GM19468 (cell line): ENCODE results near the gene DDIAS.
"Not testable (repeated sequence)": the region's sequence is repeated elsewhere in the genome, so short reads cannot be mapped to it uniquely, and the experiment has no call there.

Source experiments
- ATAC-seq: cut with Tn5 transposase; IDR thresholded peaks from one replicate; pipeline ENCODE4 v1.9.1; 2021; ENCODE audit warnings: mild to moderate bottlenecking, moderate library complexity, moderate number of reproducible peaks; ENCODE audit not compliant: unreplicated experiment; ENCODE audit errors: extremely low read depth

The DDIAS gene

GRCh38 chr11:82889133-82890001, 12.2 kb upstream of the DDIAS start:
- ATAC-seq = no peak

- no peak for ATAC-seq
Measured at GRCh38 chr11:82890002-82890341, 11.6 kb upstream of the DDIAS start.

DNA sequence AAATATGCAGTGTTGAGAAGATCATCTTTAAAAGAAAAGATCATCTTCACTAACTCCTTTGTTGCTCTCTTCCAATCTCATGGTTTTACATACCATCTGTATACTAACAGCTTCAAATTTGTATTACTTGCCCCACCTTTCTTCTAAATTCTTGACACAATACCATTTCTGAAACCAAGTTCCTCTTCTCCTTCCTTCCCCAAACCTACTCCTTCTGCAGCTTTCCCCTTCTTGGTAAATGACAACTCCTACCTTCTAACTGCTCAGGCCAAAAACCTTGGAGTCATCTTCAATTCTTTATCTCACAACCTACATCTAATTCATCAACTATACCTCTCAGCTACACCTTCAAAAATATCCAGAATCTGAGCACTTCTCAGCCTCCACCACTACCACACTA, 10.6 kb upstream of the DDIAS start:
- ATAC-seq = no peak

DNA sequence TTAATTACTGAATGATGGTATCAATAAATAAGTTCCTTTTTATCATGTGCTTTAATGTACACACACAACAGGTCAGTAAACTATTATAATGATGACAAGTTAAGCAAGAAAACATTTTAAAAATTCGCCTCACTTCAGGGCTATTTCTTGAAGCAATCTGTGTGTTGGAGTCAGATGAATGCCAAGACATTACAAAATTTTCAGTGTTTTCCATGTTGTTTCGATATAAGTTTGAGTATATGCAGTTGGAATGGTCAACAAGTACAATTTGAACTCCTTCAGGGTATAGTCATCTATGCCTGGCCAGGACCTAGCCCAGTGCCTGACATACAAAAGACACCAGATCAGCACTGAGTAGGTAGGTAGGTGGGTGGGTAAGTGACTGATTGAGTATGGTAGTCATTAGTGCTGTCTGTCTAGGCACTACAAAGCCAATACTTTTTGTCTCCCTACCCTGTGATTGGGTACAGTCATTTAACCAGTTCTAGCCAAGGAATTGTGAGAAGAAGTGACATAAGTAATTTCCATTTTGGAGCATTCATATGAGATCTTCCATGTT, 8.8 kb upstream of the DDIAS start:
- no peak for ATAC-seq

DNA sequence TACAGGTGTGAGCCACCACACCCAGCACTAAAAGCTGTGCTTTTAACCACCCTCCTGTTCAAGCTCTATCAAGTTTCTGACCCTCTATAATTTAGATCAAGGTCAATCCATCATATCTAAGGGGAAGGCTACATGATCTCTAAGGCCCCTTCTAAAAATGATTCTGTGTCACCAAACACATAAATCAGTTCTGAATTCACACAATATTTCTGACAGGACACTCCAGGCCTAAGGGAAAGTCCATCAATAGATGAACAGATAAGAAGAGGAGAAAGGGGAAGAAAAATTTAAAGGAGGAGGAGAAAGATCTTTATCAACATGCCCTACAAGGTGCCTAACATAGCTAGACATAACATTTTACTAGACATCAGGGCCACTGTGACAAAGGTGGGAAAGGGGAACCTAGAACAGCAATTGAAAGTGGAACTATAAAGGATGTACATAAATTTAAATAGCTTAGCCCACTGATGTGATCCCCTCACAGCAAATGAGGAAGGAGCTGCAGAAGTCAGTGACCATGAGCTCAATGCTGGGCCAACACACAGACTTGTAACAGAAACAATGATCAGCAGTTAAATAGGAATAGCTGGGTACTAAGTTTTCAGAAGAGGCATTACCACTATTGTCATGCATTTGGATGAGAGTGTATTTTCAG, 6.0 kb upstream of the DDIAS start:
- ATAC-seq = peak; percentile 23

DNA sequence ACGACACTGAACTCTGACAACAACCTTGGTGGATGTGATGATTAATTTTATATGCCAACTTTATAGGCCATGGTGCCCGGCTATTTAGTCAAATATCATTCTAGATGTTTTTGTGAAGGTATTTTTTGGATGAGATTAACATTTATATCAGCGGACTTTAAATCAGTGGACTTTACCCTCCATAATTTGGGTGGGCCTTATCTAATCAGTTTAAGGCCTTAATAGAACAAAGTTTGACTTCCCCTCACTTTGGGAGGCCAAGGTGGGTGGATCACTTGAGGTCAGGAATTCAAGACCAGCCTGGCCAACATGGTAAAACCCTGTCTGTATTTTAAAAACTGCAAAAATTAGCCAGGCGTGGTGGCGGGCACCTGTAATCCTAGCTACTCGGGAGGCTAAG, 5.4 kb upstream of the DDIAS start:
- ATAC-seq = no peak

- no peak for ATAC-seq
Measured at GRCh38 chr11:82898241-82898640, 3.3 kb upstream of the DDIAS start.

GRCh38 chr11:82899186-82899820, 2.2 kb upstream of the DDIAS start:
- ATAC-seq = no peak

DNA sequence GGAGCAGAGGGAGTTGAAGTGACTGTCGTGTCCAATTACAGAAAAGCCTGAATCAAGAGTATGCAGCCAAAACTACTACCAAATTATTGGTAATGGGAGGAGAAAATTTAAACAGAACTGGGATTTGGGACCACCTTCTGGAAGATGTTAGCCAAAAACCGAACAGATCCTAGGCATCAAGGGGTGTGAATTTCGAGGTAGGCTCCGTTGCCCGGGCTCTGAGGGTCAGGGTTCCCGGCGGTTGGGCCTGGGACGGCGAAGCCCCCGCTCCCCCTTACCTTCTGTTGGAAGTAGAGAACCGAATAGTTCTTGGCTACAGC, 1.6 kb upstream of the DDIAS start:
- no peak for ATAC-seq

- peak; percentile 64 for ATAC-seq
Measured at GRCh38 chr11:82900277-82901164, 1.0 kb upstream of the DDIAS start, which contains the start of gene PRCP. TSS of gene PRCP (minus strand) at chr11:82900430. CDS start at chr11:82900402, 28 bp downstream.

DNA sequence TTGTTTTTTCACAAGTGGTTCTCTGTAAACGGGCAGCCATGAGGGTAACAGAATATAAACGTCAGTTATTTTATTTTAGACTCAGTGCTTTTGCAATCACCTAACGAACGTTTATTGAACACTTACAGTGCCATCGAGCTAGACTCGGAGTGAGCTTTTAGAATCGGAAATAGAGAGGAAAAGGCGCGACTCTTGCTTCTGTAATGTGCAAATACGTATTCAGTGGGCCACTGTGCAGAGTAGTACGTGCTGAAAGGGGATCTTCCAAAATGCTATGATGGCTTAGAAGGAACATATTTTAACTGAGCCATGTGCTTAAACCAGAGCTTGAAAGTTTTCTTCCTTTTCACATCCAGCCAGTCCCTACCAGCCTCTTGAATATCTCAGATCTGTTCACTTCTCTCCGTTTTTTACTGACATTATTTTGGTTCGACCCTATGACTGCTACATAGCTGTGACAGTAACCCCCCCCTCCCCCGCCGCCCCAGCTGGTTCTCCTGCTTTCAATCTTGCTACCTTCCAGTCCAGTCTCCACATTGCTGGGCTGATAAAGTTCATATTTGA, 468 bp downstream of the DDIAS start:
- no peak for ATAC-seq

GRCh38 chr11:82902880-82903279, 1.3 kb downstream of the DDIAS start:
- ATAC-seq = no peak

- ATAC-seq = no peak
Measured at GRCh38 chr11:82903843-82904586, 2.5 kb downstream of the DDIAS start.

DNA sequence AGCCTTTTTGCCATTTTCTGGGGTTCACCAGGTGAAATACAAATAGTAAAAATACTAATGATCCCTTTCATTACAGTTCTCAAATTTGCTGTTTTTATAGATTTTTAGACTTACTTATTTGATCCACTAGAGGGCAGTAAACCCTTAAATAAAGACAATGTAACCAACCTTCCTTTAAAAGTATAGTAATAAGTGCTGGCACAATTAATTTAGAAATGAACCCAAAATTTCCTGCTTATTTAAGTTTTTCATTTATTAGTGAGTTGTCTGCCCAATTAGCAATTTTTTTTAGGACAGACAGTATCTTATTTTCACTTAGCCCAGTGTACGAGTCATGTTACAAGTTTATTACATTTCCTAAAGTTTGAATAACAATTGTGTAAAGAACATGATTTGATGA, 4.7 kb downstream of the DDIAS start:
- no peak for ATAC-seq

DNA sequence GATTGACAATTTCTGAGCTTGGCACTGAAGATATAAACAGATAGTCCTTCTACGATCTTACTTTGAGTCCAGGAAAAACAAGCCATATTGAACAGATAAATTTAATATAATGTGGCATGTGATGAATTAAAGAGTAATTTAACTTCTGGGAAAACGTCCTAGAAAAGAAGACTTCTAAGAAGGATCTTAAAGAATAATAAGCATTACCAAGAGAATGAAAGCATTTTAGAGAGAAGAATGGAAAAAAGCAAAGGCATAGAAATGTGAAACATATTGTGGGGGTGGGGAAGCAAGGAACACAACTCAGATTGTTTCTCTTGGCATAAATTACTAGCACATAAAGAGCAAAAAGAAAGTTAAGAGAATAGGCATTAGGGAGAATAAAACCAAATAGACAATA, 5.4 kb downstream of the DDIAS start:
- no peak for ATAC-seq

DNA sequence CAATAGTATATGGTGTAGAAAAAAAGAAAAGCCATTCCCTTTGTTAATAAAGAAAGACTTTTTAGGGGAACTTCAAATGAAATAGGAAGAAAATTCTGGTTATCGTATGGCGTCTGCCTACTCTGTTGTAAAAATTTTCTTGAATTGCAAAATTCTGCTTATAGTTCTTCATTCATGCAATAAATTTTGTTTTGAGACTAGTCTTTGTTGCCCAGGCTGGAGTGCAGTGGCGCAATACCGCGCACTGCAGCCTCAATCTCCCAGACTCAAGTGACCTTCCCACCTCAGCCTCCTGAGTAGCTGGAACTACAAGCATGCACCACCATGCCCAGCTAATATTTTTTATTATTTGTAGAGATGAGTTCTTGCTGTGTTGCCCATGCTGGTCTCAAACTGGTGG, 5.8 kb downstream of the DDIAS start:
- ATAC-seq = no peak

- ATAC-seq = no peak
Measured at GRCh38 chr11:82908311-82908710, 6.8 kb downstream of the DDIAS start.

DNA sequence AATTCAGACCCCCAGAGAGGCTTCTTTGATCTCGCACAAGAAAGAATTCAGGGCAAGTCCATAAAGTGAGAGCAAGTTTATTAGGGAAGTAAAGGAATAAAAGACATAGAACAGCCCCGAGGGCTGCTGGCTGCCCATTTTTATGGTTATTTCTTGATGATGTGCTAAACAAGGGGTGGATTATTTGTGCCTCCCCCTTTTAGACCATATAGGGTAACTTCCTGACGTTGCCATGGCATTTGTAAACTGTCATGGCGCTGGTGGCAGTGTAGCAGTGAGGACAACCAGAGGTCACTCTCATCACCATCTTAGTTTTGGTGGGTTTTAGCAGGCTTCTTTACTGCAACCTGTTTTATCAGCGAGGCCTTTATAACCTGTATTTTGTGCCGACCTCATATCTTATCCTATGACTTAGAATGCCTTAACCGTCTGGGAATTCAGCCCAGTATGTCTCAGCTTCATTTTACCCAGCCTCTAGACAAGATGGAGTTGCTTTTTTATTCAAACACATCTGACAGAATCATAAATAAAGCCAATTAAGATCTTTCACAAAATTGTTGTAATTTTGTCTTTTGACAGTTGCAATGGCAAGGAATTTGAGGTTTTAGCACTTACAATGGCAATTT, 7.6 kb downstream of the DDIAS start:
- no peak for ATAC-seq

GRCh38 chr11:82919786-82920185, 18.2 kb downstream of the DDIAS start:
- ATAC-seq = not testable (repeated sequence)
